ENCODE measurements around the gene MGP. TPM values are rescaled to one million over a fixed set of nuclear protein-coding genes. Genes with fewer than 3 reads are reported as not detected.

Gene MGP
- total and polyA plus RNA-seq, 2 of the 8 experiments (the other 6 are each of a cell fraction or from before 2014, with no cell fraction given): not detected

DNA sequence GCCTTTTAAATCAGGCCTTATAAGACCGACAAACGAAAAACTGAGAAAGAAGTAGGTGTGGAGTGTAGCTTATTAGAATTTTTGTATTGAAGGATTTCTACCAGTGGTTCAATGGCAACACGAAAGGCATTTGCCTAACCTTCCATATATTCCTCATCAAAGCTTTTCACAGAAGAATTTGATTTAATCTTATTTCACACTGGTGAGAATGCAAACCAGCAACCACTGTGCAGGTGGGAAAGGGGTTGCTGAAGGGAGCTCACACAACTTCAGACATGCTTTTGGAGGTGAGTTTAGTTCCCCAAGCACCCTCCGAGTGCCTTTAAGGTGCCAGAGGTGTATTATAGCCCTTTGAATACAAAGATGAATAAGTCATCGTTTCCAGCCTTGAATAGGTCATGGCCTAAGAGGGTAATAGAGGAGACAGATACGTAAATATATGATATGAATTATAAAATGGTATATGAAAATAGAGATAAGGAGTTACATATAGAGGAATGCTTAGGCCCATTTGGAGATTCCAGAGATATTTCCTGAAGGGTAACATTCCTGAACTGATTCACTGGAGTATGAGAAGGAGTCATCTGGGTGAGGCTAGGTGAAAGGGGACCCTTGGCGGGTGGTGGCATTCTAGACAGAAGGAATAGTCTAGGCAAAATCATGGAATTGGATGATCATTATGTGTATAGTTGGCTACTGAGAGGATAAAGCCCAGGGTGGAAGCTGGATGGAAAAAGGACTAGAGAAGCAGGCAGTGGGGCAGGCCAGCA is 46.3 kb upstream of the MGP start:
- POLR2A ChIA-PET (ENCODE audit: partially characterized antibody): no interaction called here
- H4K5ac ChIP-seq (ENCODE audit: insufficient read length, low read depth, low read length): no peak overlapping the region
- H3K9ac ChIP-seq (replicated peaks in 1 of 4; ENCODE audit: extremely low read depth in 1 of 4, low read depth in 3 of 4, low read length in 3 of 4): no peak overlapping the region
- H3K18ac ChIP-seq (ENCODE audit: extremely low read depth, low read length): no peak overlapping the region
- no peaks in the 10 kb centered on the region for H3K79me2 ChIP-seq (ENCODE audit: control insufficient read depth in 1 of 2, insufficient read depth in 2 of 2, low read length in 2 of 2)
- H2AK5ac ChIP-seq (ENCODE audit: low read depth, low read length): no peak overlapping the region
- no peak overlapping the region for H3K27ac ChIP-seq (ENCODE audit: low read depth, low read length)
- H3K79me1 ChIP-seq (ENCODE audit: low read depth, low read length): no peaks in the 10 kb centered on the region
- H2BK20ac ChIP-seq (ENCODE audit: low read length): no peak overlapping the region
- no peaks in the 10 kb centered on the region for H4K20me1 ChIP-seq (replicated peaks in 1 of 2; ENCODE audit: control insufficient read depth in 1 of 2, insufficient read depth in 2 of 2, low read length in 2 of 2)
- DNase-seq (ENCODE audit: low read depth in 1 of 2, low spot score in 2 of 2) (no peak), FAIRE-seq (no peak)
- peaks cover 2% of the 10 kb centered on the region; the same call in 1 of the 2 replicates for H3K23me2 ChIP-seq (ENCODE audit: low read depth, low read length)
- CTCF ChIA-PET (ENCODE audit: partially characterized antibody): interaction anchor here (0.9 to 2.0 kb wide), 5 partner anchors 12 to 123 kb away, joined by 3 to 6 read pairs (median 3); partner anchors contain the start of gene ART4
- H3K36me3 ChIP-seq (ENCODE audit: control insufficient read depth in 2 of 4, insufficient read depth in 4 of 4, low read length in 3 of 4): no peaks in the 10 kb centered on the region
- H3K4me2 ChIP-seq (ENCODE audit: insufficient read depth in 1 of 2, low read depth in 2 of 2, low read length in 2 of 2): no peak overlapping the region
- H4K91ac ChIP-seq (replicated peaks; ENCODE audit: insufficient read length, low read length): no peak overlapping the region
- H3K14ac ChIP-seq (ENCODE audit: insufficient read length): no peak overlapping the region
- H3K4me3 ChIP-seq (ENCODE audit: extremely low read depth in 1 of 4, insufficient read depth in 2 of 4, low read depth in 3 of 4, low read length in 4 of 4): no peak overlapping the region
- no peak overlapping the region for H3K23ac ChIP-seq (ENCODE audit: insufficient read length)
- H3K27me3 ChIP-seq (replicated peaks in 1 of 4; ENCODE audit: control insufficient read depth in 3 of 4, extremely low read depth in 1 of 4, insufficient read depth in 3 of 4, low read length in 3 of 4): no peaks in the 10 kb centered on the region
- H2BK120ac ChIP-seq (replicated peaks; ENCODE audit: low read depth, low read length): no peak overlapping the region
- 93 to 100% methylated on average over 1 to 7 of the region's 7 CpGs for WGBS, 2 experiments (ENCODE audit: extremely low coverage in 1 of 2, insufficient coverage in 1 of 2, insufficient read length in 1 of 2, insufficient replicate concordance in 2 of 2, low coverage in 1 of 2, low lambda C conversion rate in 2 of 2, missing lambda C conversion rate in 1 of 2)
- H2AFZ ChIP-seq (ENCODE audit: low read length): no peak overlapping the region
- H3K56ac ChIP-seq (replicated peaks; ENCODE audit: insufficient read length, low read depth, low read length): no peak overlapping the region
- no peak overlapping the region for H3K4ac ChIP-seq (replicated peaks; ENCODE audit: insufficient read length, low read depth, low read length)
- H3K9me3 ChIP-seq (ENCODE audit: insufficient read depth in 2 of 2, low read depth in 1 of 2, low read length in 1 of 2): no peaks in the 10 kb centered on the region
- H2BK12ac ChIP-seq (ENCODE audit: low read depth, low read length): no peak overlapping the region
- H2BK15ac ChIP-seq (ENCODE audit: low read length): no peak overlapping the region
- H2BK5ac ChIP-seq (ENCODE audit: low read depth, low read length): no peak overlapping the region
- no peaks in the 10 kb centered on the region for H3K4me1 ChIP-seq (replicated peaks in 1 of 4; ENCODE audit: control insufficient read depth in 3 of 4, insufficient read depth in 4 of 4, low read length in 3 of 4)
- H4K8ac ChIP-seq (ENCODE audit: extremely low read depth, insufficient read depth, low read length): no peak overlapping the region
- TF ChIP-seq, protein P1, sequence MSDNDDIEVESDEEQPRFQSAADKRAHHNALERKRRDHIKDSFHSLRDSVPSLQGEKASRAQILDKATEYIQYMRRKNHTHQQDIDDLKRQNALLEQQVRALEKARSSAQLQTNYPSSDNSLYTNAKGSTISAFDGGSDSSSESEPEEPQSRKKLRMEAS (IDR thresholded peaks at IDR 0.05): no peak
- TF ChIP-seq POLR2A (IDR thresholded peaks at IDR 0.05; ENCODE audit: control extremely low read depth in 1 of 2, low read depth in 2 of 2, low read length in 2 of 2) (no peak), NRF1 (IDR thresholded peaks at IDR 0.05; ENCODE audit: low read depth, low read length) (no peak), SP1 (IDR thresholded peaks at IDR 0.05; ENCODE audit: low read depth, low read length) (no peak), SP2 (IDR thresholded peaks at IDR 0.05; ENCODE audit: low read length) (no peak), EGR1 (IDR thresholded peaks at IDR 0.05; ENCODE audit: borderline replicate concordance, low read depth, low read length) (no peak), RNF2 (IDR thresholded peaks at IDR 0.05; ENCODE audit: borderline replicate concordance, low read depth, low read length, missing control alignments, poor library complexity, severe bottlenecking) (no peak), RBBP5 (IDR thresholded peaks at IDR 0.05; ENCODE audit: borderline replicate concordance, low read depth, low read length) (no peak), GTF2F1 (IDR thresholded peaks at IDR 0.05; ENCODE audit: borderline replicate concordance, low read depth, low read length) (no peak), NANOG (IDR thresholded peaks at IDR 0.05; ENCODE audit: insufficient read depth, low read depth, low read length, poor library complexity, severe bottlenecking) (no peak), BCL11A (IDR thresholded peaks at IDR 0.05; ENCODE audit: low read depth in 2 of 2, low read length in 2 of 2) (no peak)
- TF ChIP-seq, protein P2, sequence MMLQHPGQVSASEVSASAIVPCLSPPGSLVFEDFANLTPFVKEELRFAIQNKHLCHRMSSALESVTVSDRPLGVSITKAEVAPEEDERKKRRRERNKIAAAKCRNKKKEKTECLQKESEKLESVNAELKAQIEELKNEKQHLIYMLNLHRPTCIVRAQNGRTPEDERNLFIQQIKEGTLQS (IDR thresholded peaks at IDR 0.05; ENCODE audit: insufficient read depth, low read depth, low read length): no peak

Measured in H1 (cell line).